Activated T-helper 9 cell treated with anti-CD3 and anti-CD28 coated beads, Interleukin-2, amount 50 U/mL, for 16 hours (primary cell): ENCODE results near the gene CDC5L.
"Not testable (repeated sequence)": the region's sequence is repeated elsewhere in the genome, so short reads cannot be mapped to it uniquely, and the experiment has no call there.

Source experiments
- DNase-seq: peaks from one replicate; pipeline ENCODE4 v3.0.0-alpha.2; 2020; ENCODE audit warnings: low read depth

The CDC5L gene

GRCh38 chr6:44415449-44415848 is 27.9 kb downstream of the CDC5L start:
- DNase-seq, result no peak

- DNase-seq, result no peak
These were observed 28.5 kb downstream of the CDC5L start for GRCh38 chr6:44415873-44416502.

- DNase-seq, result no peak
These were observed 35.0 kb downstream of the CDC5L start for GRCh38 chr6:44422531-44422930.

- DNase-seq, result no peak
These were observed 35.8 kb downstream of the CDC5L start for GRCh38 chr6:44423306-44423705.

GRCh38 chr6:44425951-44426350 is 38.4 kb downstream of the CDC5L start:
- DNase-seq, result no peak

- no peak for DNase-seq
These were observed 41.2 kb downstream of the CDC5L start for GRCh38 chr6:44428682-44429081.

GRCh38 chr6:44430326-44430725 is 42.8 kb downstream of the CDC5L start:
- DNase-seq, result no peak

- DNase-seq, result no peak
These were observed 43.7 kb downstream of the CDC5L start for GRCh38 chr6:44431118-44431725.

GRCh38 chr6:44432227-44432626 is 44.7 kb downstream of the CDC5L start:
- DNase-seq, result no peak

- DNase-seq, result no peak
These were observed 45.2 kb downstream of the CDC5L start for GRCh38 chr6:44432726-44433125.

- no peak for DNase-seq
These were observed 48.0 kb downstream of the CDC5L start for GRCh38 chr6:44435500-44435899.

- no peak for DNase-seq
These were observed 51.3 kb downstream of the CDC5L start for GRCh38 chr6:44438827-44439226.

GRCh38 chr6:44439270-44440045 is 52.0 kb downstream of the CDC5L start:
- no peak for DNase-seq

- DNase-seq, result no peak
These were observed 53.8 kb downstream of the CDC5L start for GRCh38 chr6:44441091-44441855.

- no peak for DNase-seq
These were observed 54.7 kb downstream of the CDC5L start for GRCh38 chr6:44442236-44442635.

GRCh38 chr6:44442833-44443444 is 55.4 kb downstream of the CDC5L start:
- no peak for DNase-seq

GRCh38 chr6:44444853-44445252 is 57.3 kb downstream of the CDC5L start:
- DNase-seq, result no peak

- DNase-seq, result no peak
These were observed 59.3 kb downstream of the CDC5L start for GRCh38 chr6:44446626-44447300.

- not testable (repeated sequence) for DNase-seq
These were observed 61.7 kb downstream of the CDC5L start for GRCh38 chr6:44449181-44449580.

- DNase-seq, result no peak
These were observed 64.5 kb downstream of the CDC5L start for GRCh38 chr6:44451803-44452695.
